ENCODE results near the gene SBF2.

The SBF2 gene

GRCh38 chr11:10064828-10065227 is 229.2 kb downstream of the SBF2 start:
- Histone ChIP-seq H3K27ac (ENCODE audit: insufficient read depth, low read depth, low read length, poor library complexity, severe bottlenecking) (no peak overlapping the region), H3K4me1 (ENCODE audit: control insufficient read depth, insufficient read depth, low read length) (no peaks in the 10 kb centered on the region), H3K9me3 (ENCODE audit: control insufficient read depth, low read length) (no peaks in the 10 kb centered on the region), H3K4me3 (ENCODE audit: insufficient read depth, low read depth, low read length) (no peak overlapping the region), H3K36me3 (ENCODE audit: control insufficient read depth, insufficient read depth, low read length) (no peaks in the 10 kb centered on the region), H3K27me3 (ENCODE audit: control insufficient read depth, insufficient read depth, low read length, poor library complexity, severe bottlenecking) (no peaks in the 10 kb centered on the region)
- WGBS, 2 experiments, result 88 to 97% methylated on average over 1 to 2 of the region's 2 CpGs

GRCh38 chr11:10058356-10058755 is 235.7 kb downstream of the SBF2 start:
- Histone ChIP-seq H3K4me3 (ENCODE audit: insufficient read depth, low read depth, low read length) (no peak overlapping the region), H3K9me3 (ENCODE audit: control insufficient read depth, low read length) (no peaks in the 10 kb centered on the region), H3K36me3 (ENCODE audit: control insufficient read depth, insufficient read depth, low read length) (no peaks in the 10 kb centered on the region), H3K27ac (ENCODE audit: insufficient read depth, low read depth, low read length, poor library complexity, severe bottlenecking) (no peak overlapping the region), H3K4me1 (ENCODE audit: control insufficient read depth, insufficient read depth, low read length) (no peaks in the 10 kb centered on the region), H3K27me3 (ENCODE audit: control insufficient read depth, insufficient read depth, low read length, poor library complexity, severe bottlenecking) (no peaks in the 10 kb centered on the region)
- 92 to 100% methylated on average over 1 of the region's 1 CpG for WGBS, 2 experiments

GRCh38 chr11:10051868-10052586 is 242.0 kb downstream of the SBF2 start:
- no peak overlapping the region for H3K4me3 ChIP-seq (ENCODE audit: insufficient read depth, low read depth, low read length)
- no peaks in the 10 kb centered on the region for H3K9me3 ChIP-seq (ENCODE audit: control insufficient read depth, low read length)
- no peaks in the 10 kb centered on the region for H3K4me1 ChIP-seq (ENCODE audit: control insufficient read depth, insufficient read depth, low read length)
- no peaks in the 10 kb centered on the region for H3K36me3 ChIP-seq (ENCODE audit: control insufficient read depth, insufficient read depth, low read length)
- no peak overlapping the region for H3K27ac ChIP-seq (ENCODE audit: insufficient read depth, low read depth, low read length, poor library complexity, severe bottlenecking)
- no peaks in the 10 kb centered on the region for H3K27me3 ChIP-seq (ENCODE audit: control insufficient read depth, insufficient read depth, low read length, poor library complexity, severe bottlenecking)
- WGBS, 2 experiments, result 71 to 83% methylated on average over 3 to 4 of the region's 4 CpGs

GRCh38 chr11:10050561-10050960 is 243.5 kb downstream of the SBF2 start:
- no peak overlapping the region for H3K27ac ChIP-seq (ENCODE audit: insufficient read depth, low read depth, low read length, poor library complexity, severe bottlenecking)
- H3K4me3 ChIP-seq (ENCODE audit: insufficient read depth, low read depth, low read length), result no peak overlapping the region
- no peaks in the 10 kb centered on the region for H3K27me3 ChIP-seq (ENCODE audit: control insufficient read depth, insufficient read depth, low read length, poor library complexity, severe bottlenecking)
- no peaks in the 10 kb centered on the region for H3K4me1 ChIP-seq (ENCODE audit: control insufficient read depth, insufficient read depth, low read length)
- H3K36me3 ChIP-seq (ENCODE audit: control insufficient read depth, insufficient read depth, low read length), result no peaks in the 10 kb centered on the region
- H3K9me3 ChIP-seq (ENCODE audit: control insufficient read depth, low read length), result no peaks in the 10 kb centered on the region

GRCh38 chr11:10049756-10050155 is 244.3 kb downstream of the SBF2 start:
- no peak overlapping the region for H3K4me3 ChIP-seq (ENCODE audit: insufficient read depth, low read depth, low read length)
- H3K27ac ChIP-seq (ENCODE audit: insufficient read depth, low read depth, low read length, poor library complexity, severe bottlenecking), result no peak overlapping the region
- WGBS, 2 experiments, result 92 to 100% methylated on average over 1 to 3 of the region's 3 CpGs
- no peaks in the 10 kb centered on the region for H3K36me3 ChIP-seq (ENCODE audit: control insufficient read depth, insufficient read depth, low read length)
- no peaks in the 10 kb centered on the region for H3K4me1 ChIP-seq (ENCODE audit: control insufficient read depth, insufficient read depth, low read length)
- peaks cover 3% of the 10 kb centered on the region for H3K9me3 ChIP-seq (ENCODE audit: control insufficient read depth, low read length)
- H3K27me3 ChIP-seq (ENCODE audit: control insufficient read depth, insufficient read depth, low read length, poor library complexity, severe bottlenecking), result no peaks in the 10 kb centered on the region

- no peaks in the 10 kb centered on the region for H3K4me1 ChIP-seq (ENCODE audit: control insufficient read depth, insufficient read depth, low read length)
- peaks cover 4% of the 10 kb centered on the region for H3K9me3 ChIP-seq (ENCODE audit: control insufficient read depth, low read length)
- no peaks in the 10 kb centered on the region for H3K27me3 ChIP-seq (ENCODE audit: control insufficient read depth, insufficient read depth, low read length, poor library complexity, severe bottlenecking)
- no peak overlapping the region for H3K4me3 ChIP-seq (ENCODE audit: insufficient read depth, low read depth, low read length)
- H3K27ac ChIP-seq (ENCODE audit: insufficient read depth, low read depth, low read length, poor library complexity, severe bottlenecking), result no peak overlapping the region
- H3K36me3 ChIP-seq (ENCODE audit: control insufficient read depth, insufficient read depth, low read length), result no peaks in the 10 kb centered on the region
These were observed 245.7 kb downstream of the SBF2 start for GRCh38 chr11:10048350-10048749.

GRCh38 chr11:10044618-10045017 is 249.4 kb downstream of the SBF2 start:
- Histone ChIP-seq H3K9me3 (ENCODE audit: control insufficient read depth, low read length) (peaks cover 4% of the 10 kb centered on the region), H3K27ac (ENCODE audit: insufficient read depth, low read depth, low read length, poor library complexity, severe bottlenecking) (no peak overlapping the region), H3K4me1 (ENCODE audit: control insufficient read depth, insufficient read depth, low read length) (no peaks in the 10 kb centered on the region), H3K4me3 (ENCODE audit: insufficient read depth, low read depth, low read length) (no peak overlapping the region), H3K27me3 (ENCODE audit: control insufficient read depth, insufficient read depth, low read length, poor library complexity, severe bottlenecking) (no peaks in the 10 kb centered on the region), H3K36me3 (ENCODE audit: control insufficient read depth, insufficient read depth, low read length) (no peaks in the 10 kb centered on the region)
- WGBS, 2 experiments, result 95 to 97% methylated on average over 5 of the region's 5 CpGs

- no peaks in the 10 kb centered on the region for H3K36me3 ChIP-seq (ENCODE audit: control insufficient read depth, insufficient read depth, low read length)
- H3K4me3 ChIP-seq (ENCODE audit: insufficient read depth, low read depth, low read length), result no peak overlapping the region
- peaks cover 4% of the 10 kb centered on the region for H3K9me3 ChIP-seq (ENCODE audit: control insufficient read depth, low read length)
- H3K27ac ChIP-seq (ENCODE audit: insufficient read depth, low read depth, low read length, poor library complexity, severe bottlenecking), result no peak overlapping the region
- H3K4me1 ChIP-seq (ENCODE audit: control insufficient read depth, insufficient read depth, low read length), result no peaks in the 10 kb centered on the region
- H3K27me3 ChIP-seq (ENCODE audit: control insufficient read depth, insufficient read depth, low read length, poor library complexity, severe bottlenecking), result no peaks in the 10 kb centered on the region
- 82 to 92% methylated on average over 3 of the region's 4 CpGs for WGBS, 2 experiments
These were observed 251.3 kb downstream of the SBF2 start for GRCh38 chr11:10042699-10043098.

GRCh38 chr11:10041748-10042446 is 252.1 kb downstream of the SBF2 start:
- no peaks in the 10 kb centered on the region for H3K36me3 ChIP-seq (ENCODE audit: control insufficient read depth, insufficient read depth, low read length)
- 93 to 100% methylated on average over 2 of the region's 2 CpGs for WGBS, 2 experiments
- no peak overlapping the region for H3K27ac ChIP-seq (ENCODE audit: insufficient read depth, low read depth, low read length, poor library complexity, severe bottlenecking)
- H3K27me3 ChIP-seq (ENCODE audit: control insufficient read depth, insufficient read depth, low read length, poor library complexity, severe bottlenecking), result no peaks in the 10 kb centered on the region
- H3K4me3 ChIP-seq (ENCODE audit: insufficient read depth, low read depth, low read length), result no peak overlapping the region
- H3K4me1 ChIP-seq (ENCODE audit: control insufficient read depth, insufficient read depth, low read length), result no peaks in the 10 kb centered on the region
- H3K9me3 ChIP-seq (ENCODE audit: control insufficient read depth, low read length), result peaks cover 4% of the 10 kb centered on the region

GRCh38 chr11:10041332-10041731 is 252.7 kb downstream of the SBF2 start:
- H3K27me3 ChIP-seq (ENCODE audit: control insufficient read depth, insufficient read depth, low read length, poor library complexity, severe bottlenecking), result no peaks in the 10 kb centered on the region
- H3K9me3 ChIP-seq (ENCODE audit: control insufficient read depth, low read length), result peaks cover 4% of the 10 kb centered on the region
- no peak overlapping the region for H3K4me3 ChIP-seq (ENCODE audit: insufficient read depth, low read depth, low read length)
- H3K36me3 ChIP-seq (ENCODE audit: control insufficient read depth, insufficient read depth, low read length), result no peaks in the 10 kb centered on the region
- no peaks in the 10 kb centered on the region for H3K4me1 ChIP-seq (ENCODE audit: control insufficient read depth, insufficient read depth, low read length)
- no peak overlapping the region for H3K27ac ChIP-seq (ENCODE audit: insufficient read depth, low read depth, low read length, poor library complexity, severe bottlenecking)
- WGBS, 2 experiments, result 42% methylated on average over 2 of the region's 2 CpGs; no CpG with 5 or more reads in 1 of the 2 experiments

All from ectodermal cell (in vitro differentiated cells).